ENCODE data around the gene CHST11. TPM values are rescaled to one million over a fixed set of nuclear protein-coding genes. Genes with fewer than 3 reads are reported as not detected.

The CHST11 gene
- total RNA-seq, 2 donors from 2014 or later: 7.8 to 11.9 TPM

- H3K4me3 ChIP-seq: peak overlapping the region; percentile 14 to 36
- H3K9me3 ChIP-seq: no peaks in the 10 kb centered on the region
- no peak for TF ChIP-seq CTCF (IDR thresholded peaks at IDR 0.05)
- peaks cover 0 to 20% of the 10 kb centered on the region in 2 donors for H3K4me1 ChIP-seq
- peak overlapping the region in 1 of 2 donors; percentile 40 for H3K27ac ChIP-seq
- no peaks in the 10 kb centered on the region for H3K36me3 ChIP-seq
- H3K27me3 ChIP-seq: no peaks in the 10 kb centered on the region
- DNase-seq (ENCODE audit: low spot score): no peak
Measured at GRCh38 chr12:104720339-104721038, 263.7 kb downstream of the CHST11 start.

- Histone ChIP-seq H3K4me3 (peak overlapping the region in 1 of 2 donors; percentile 36), H3K27me3 (no peaks in the 10 kb centered on the region), H3K4me1 (peaks cover 0 to 16% of the 10 kb centered on the region in 2 donors), H3K27ac (peak overlapping the region in 1 of 2 donors; percentile 40), H3K36me3 (no peaks in the 10 kb centered on the region), H3K9me3 (no peaks in the 10 kb centered on the region)
- no peak for DNase-seq (ENCODE audit: low spot score)
- no peak for TF ChIP-seq CTCF (IDR thresholded peaks at IDR 0.05)
Measured at GRCh38 chr12:104721039-104721405, 264.3 kb downstream of the CHST11 start.

GRCh38 chr12:104721936-104722335, 265.2 kb downstream of the CHST11 start:
- Histone ChIP-seq H3K4me1 (peaks cover 0 to 16% of the 10 kb centered on the region in 2 donors), H3K4me3 (no peak overlapping the region), H3K27ac (no peak overlapping the region), H3K36me3 (no peaks in the 10 kb centered on the region), H3K27me3 (no peaks in the 10 kb centered on the region), H3K9me3 (no peaks in the 10 kb centered on the region)
- DNase-seq (ENCODE audit: low spot score): no peak
- no peak for TF ChIP-seq CTCF (IDR thresholded peaks at IDR 0.05)

GRCh38 chr12:104722601-104723534, 266.1 kb downstream of the CHST11 start:
- no peak overlapping the region for H3K27ac ChIP-seq

GRCh38 chr12:104723895-104724294, 267.1 kb downstream of the CHST11 start:
- H3K27ac ChIP-seq: no peak overlapping the region
- no peak for DNase-seq (ENCODE audit: low spot score)
- peaks cover 0 to 9% of the 10 kb centered on the region in 2 donors for H3K4me1 ChIP-seq
- no peak for TF ChIP-seq CTCF (IDR thresholded peaks at IDR 0.05)
- H3K27me3 ChIP-seq: no peaks in the 10 kb centered on the region
- H3K36me3 ChIP-seq: no peaks in the 10 kb centered on the region
- H3K9me3 ChIP-seq: no peaks in the 10 kb centered on the region
- H3K4me3 ChIP-seq: no peak overlapping the region

More at GRCh38 chr12:104722601-104723534, 266.1 kb downstream of the CHST11 start:
- Histone ChIP-seq H3K36me3 (no peaks in the 10 kb centered on the region), H3K9me3 (no peaks in the 10 kb centered on the region), H3K4me1 (peaks cover 0 to 16% of the 10 kb centered on the region in 2 donors), H3K4me3 (no peak overlapping the region), H3K27me3 (no peaks in the 10 kb centered on the region)
- no peak for TF ChIP-seq CTCF (IDR thresholded peaks at IDR 0.05)
- DNase-seq (ENCODE audit: low spot score): no peak

All from right atrium auricular region (tissue), 2 donors.